Body of pancreas (tissue), 4 donors: Measurements from ENCODE around the gene MEOX2.

Source experiments
- POLR2A ChIP-seq, 3 donors: fragments of 450-650 bp; IDR thresholded peaks; one replicate each; pipeline ENCODE4 v1.6.1; 2016; ENCODE audit warnings: antibody characterized with exemption in 3 of 3, mild to moderate bottlenecking in 2 of 3
- TF ChIP-seq, protein P1 (sequence below), 7 experiments: fragments of 450-650 bp in 4 of 7; fragments of 200-600 bp in 3 of 7; sonication (generic) in 3 of 7; IDR thresholded peaks; one replicate each; pipeline ENCODE4 v1.5.1; 2016 to 2019; ENCODE audit warnings: antibody characterized with exemption in 7 of 7

DNA sequence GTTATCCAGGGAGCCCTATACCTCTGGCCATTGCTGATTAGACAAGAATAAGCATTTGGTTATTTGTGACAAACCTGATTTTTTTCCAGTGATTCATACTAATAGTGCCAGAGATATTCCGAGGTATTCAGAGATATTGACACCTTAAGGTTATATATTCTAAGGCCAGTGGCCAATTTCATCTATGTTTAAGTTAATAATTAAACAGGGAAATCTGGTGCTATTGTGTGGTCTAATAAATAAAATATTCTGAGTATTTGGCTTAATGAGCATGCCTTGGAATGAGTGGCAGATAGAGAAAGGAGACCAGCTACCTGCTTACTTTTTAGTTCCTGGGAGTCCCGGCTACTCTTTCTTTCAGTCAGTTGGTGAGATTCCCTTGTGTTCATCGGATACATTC lies 38.6 kb upstream of the MEOX2 start:
- TF ChIP-seq, protein P1, sequence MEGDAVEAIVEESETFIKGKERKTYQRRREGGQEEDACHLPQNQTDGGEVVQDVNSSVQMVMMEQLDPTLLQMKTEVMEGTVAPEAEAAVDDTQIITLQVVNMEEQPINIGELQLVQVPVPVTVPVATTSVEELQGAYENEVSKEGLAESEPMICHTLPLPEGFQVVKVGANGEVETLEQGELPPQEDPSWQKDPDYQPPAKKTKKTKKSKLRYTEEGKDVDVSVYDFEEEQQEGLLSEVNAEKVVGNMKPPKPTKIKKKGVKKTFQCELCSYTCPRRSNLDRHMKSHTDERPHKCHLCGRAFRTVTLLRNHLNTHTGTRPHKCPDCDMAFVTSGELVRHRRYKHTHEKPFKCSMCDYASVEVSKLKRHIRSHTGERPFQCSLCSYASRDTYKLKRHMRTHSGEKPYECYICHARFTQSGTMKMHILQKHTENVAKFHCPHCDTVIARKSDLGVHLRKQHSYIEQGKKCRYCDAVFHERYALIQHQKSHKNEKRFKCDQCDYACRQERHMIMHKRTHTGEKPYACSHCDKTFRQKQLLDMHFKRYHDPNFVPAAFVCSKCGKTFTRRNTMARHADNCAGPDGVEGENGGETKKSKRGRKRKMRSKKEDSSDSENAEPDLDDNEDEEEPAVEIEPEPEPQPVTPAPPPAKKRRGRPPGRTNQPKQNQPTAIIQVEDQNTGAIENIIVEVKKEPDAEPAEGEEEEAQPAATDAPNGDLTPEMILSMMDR (IDR thresholded peaks at IDR 0.05): no peak
- TF ChIP-seq POLR2A (IDR thresholded peaks at IDR 0.05): no peak
